Heart left ventricle (tissue), 16 donors: ENCODE measurements around the gene MCF2L. TPM values are rescaled to one million over a fixed set of nuclear protein-coding genes. Genes with fewer than 3 reads are reported as not detected.
"Not testable (repeated sequence)": the region's sequence is repeated elsewhere in the genome, so short reads cannot be mapped to it uniquely, and the experiment has no call there.

Experiments used
- ATAC-seq, 4 donors: fragments of 200-7000 bp; cut with Tn5 transposase; one replicate each; pipeline ENCODE4 v1.9.1; 2020 to 2022; ENCODE audit warnings: moderate library complexity in 4 of 4, mild to moderate bottlenecking in 3 of 4, moderate number of reproducible peaks in 1 of 4
- DNase-seq, 5 donors: peaks; one replicate each; pipeline ENCODE4 v3.0.0-alpha.2; 2020
- H3K27ac ChIP-seq, 12 donors: fragments of 200-600 bp; sonication (generic) in 4 of 12; one replicate each; pipeline versions ENCODE4 v1.5.0 to v1.8.0; 2016 to 2022; ENCODE audit warnings: mild to moderate bottlenecking in 2 of 12
- H3K27me3 ChIP-seq, 9 donors: fragments of 200-600 bp; sonication (generic) in 2 of 9; one replicate each; pipeline versions ENCODE4 v1.5.1 to v1.8.0; 2016 to 2022; ENCODE audit warnings: mild to moderate bottlenecking in 3 of 9
- H3K36me3 ChIP-seq, 9 donors: fragments of 200-600 bp; sonication (generic) in 2 of 9; one replicate each; pipeline versions ENCODE4 v1.5.0 to v1.8.0; 2018 to 2022; ENCODE audit warnings: mild to moderate bottlenecking in 2 of 9
- H3K4me1 ChIP-seq, 12 donors: fragments of 200-600 bp; sonication (generic) in 4 of 12; one replicate each; pipeline versions ENCODE4 v1.5.0 to v1.8.0; 2016 to 2022; ENCODE audit warnings: mild to moderate bottlenecking in 3 of 12
- H3K4me3 ChIP-seq, 12 donors: fragments of 200-600 bp; sonication (generic) in 4 of 12; one replicate each; pipeline versions ENCODE4 v1.5.0 to v1.8.0; 2017 to 2022; ENCODE audit warnings: mild to moderate bottlenecking in 9 of 12, moderate library complexity in 4 of 12
- H3K9me3 ChIP-seq, 12 donors: fragments of 200-600 bp; sonication (generic) in 4 of 12; one replicate each; pipeline versions ENCODE4 v1.5.0 to v1.8.0; 2016 to 2022; ENCODE audit warnings: mild to moderate bottlenecking in 1 of 12
- POLR2A ChIP-seq, 2 donors: fragments of 450-650 bp; IDR thresholded peaks; one replicate each; pipeline ENCODE4 v1.6.1; 2017; ENCODE audit warnings: antibody characterized with exemption in 2 of 2, mild to moderate bottlenecking in 2 of 2, moderate library complexity in 2 of 2
- WGBS, 4 donors: extraction: QIAGEN DNeasy Blood & Tissue Kit in 2 of 4; methylation state at CpG; one replicate each; pipeline versions ENCODE4 v1.1.5 to v1.1.7; 2013 to 2018; 5-methylcytosine and 5-hydroxymethylcytosine counted together
- intact Hi-C, 10 donors: fragments of 100-400 bp; cut with DNase I; formaldehyde crosslinking; loops; one replicate each; pipeline versions ENCODE4 v1.11.1 to v1.14.2; 2022
- polyA plus RNA-seq, 2 donors: library from polyadenylated mRNA; stranded (reverse); fragments of 200-250 nt; gene quantifications; one replicate each; pipeline ENCODE4 v1.2.3, GENCODE V29; 2013
- total RNA-seq, 9 donors: library from RNA; depleted of rRNA in 2 of 9; stranded (reverse); fragments of >200 nt in 2 of 9; fragmentation: NEBNext Ultra II Directional in 3 of 9; extraction: Animal tissue kit (Norgen Biotek cat#: 25700) in 3 of 9; gene quantifications; one replicate each; pipeline versions ENCODE4 v1.1.0 to v1.2.4, GENCODE V29; 2016 to 2023
- TF ChIP-seq, protein P1 (sequence below), 12 donors: fragments of 200-600 bp; sonication (generic) in 4 of 12; IDR thresholded peaks; one replicate each; pipeline versions ENCODE4 v1.5.0 to v1.8.0; 2018 to 2022; ENCODE audit warnings: antibody characterized with exemption in 12 of 12, mild to moderate bottlenecking in 5 of 12
- donor health status: ischemic (EF 13 %, LVEDD 7.1; RV severe dilation, severe dysfunction).
- donor health status: healthy with polysubstance abuse.
- donor health status: DM: no; HTN: yes; CAD: no.
- donor health status: DM: no; HTN: no; CAD: no.
- donor health status: ischemic (EF 25% LVEDD 6.9; RV normal size, moderate dysfunction).
- donor health status: ischemic (EF 25% LVEDD 5.7; RV mildly dilated, moderate dysfunction).
- donor health status: healthy.
- donor health status: DM: yes; HTN: yes; CAD: no.
- donor health status: ischemic (EF 35%, LVEDD 5.7; RV mildly dilated, moderate dysfunction).
- donor health status: nonischemic (EF 11% LVEDD 7.7; RV severe dilation, severe dysfunction).
- donor health status: DM: yes; HTN: yes; CAD: no.
- donor health status: PGD.
- donor health status: ischemic (EF 29% LVEDD 5.4; RV normal size, mild dysfunction).
- donor health status: nonischemic (EF 23%, LVEDD 6.1; RV moderate dilation, normal function).

The MCF2L gene
- total and polyA plus RNA-seq, 11 donors = 26.0 to 61.0 (median 42.7) TPM

DNA sequence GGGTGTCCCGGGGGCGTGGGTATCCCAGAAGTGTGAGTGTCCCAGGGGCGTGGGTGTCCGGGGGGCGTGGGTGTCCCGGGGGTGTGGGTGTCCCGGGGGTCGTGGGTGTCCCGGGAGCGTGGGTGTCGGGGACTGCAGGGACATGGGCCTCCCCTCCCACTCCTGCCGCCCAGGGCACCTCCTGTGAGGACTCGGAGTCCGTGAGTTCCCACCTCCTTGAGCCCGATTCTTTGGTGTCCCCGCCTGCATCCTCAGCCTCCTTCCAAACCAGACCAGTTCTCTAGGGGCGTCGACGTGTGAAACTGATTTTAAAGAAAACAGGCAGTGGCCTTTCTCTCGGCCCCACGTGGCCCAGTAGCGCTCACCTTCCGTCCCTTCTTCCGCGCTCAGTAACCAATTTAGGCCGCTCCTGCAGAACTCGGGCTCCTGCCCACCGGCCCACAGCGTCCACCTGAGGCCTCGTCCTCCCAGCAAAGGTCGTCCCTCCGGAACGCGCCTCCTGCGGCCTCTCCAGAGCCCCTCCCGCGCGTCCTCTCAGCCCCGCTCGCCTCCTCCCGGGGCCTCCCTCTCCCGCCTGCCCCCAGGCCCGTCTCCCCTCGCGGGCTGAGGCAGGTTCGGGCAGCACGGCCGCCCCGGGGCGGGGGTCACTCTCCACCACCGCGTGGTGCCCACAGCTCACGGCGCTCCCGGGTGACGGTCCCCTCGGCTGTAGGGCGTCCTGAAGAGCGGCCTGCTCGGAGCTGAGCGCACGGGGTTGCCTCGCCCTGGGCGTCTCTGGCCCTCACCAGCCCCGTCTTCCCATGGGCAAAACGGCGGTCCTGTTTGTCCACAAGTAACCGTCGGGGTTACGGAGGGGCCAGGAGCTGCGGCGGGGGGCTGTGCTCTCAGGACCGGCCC, 140.4 kb downstream of the MCF2L start:
- 17 to 35% (median 25%) methylated on average over 42 to 73 of the region's 73 CpGs for WGBS, 4 donors
- intact Hi-C loops = no loop called here
- DNase-seq (peak in 2 of 5 donors; percentile 25 to 48), ATAC-seq (peak in 2 of 4 donors; percentile 18 to 27)
- no peaks in the 10 kb centered on the region for H3K36me3 ChIP-seq
- TF ChIP-seq, protein P1, sequence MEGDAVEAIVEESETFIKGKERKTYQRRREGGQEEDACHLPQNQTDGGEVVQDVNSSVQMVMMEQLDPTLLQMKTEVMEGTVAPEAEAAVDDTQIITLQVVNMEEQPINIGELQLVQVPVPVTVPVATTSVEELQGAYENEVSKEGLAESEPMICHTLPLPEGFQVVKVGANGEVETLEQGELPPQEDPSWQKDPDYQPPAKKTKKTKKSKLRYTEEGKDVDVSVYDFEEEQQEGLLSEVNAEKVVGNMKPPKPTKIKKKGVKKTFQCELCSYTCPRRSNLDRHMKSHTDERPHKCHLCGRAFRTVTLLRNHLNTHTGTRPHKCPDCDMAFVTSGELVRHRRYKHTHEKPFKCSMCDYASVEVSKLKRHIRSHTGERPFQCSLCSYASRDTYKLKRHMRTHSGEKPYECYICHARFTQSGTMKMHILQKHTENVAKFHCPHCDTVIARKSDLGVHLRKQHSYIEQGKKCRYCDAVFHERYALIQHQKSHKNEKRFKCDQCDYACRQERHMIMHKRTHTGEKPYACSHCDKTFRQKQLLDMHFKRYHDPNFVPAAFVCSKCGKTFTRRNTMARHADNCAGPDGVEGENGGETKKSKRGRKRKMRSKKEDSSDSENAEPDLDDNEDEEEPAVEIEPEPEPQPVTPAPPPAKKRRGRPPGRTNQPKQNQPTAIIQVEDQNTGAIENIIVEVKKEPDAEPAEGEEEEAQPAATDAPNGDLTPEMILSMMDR (IDR thresholded peaks at IDR 0.05) = no peak
- no peak for TF ChIP-seq POLR2A (IDR thresholded peaks at IDR 0.05)
- peak overlapping the region in 11 of 12 donors; percentile 2 to 57 (median 50) for H3K4me3 ChIP-seq
- peaks cover 0 to 18% (median 13%) of the 10 kb centered on the region in 12 donors for H3K4me1 ChIP-seq
- no peaks in the 10 kb centered on the region for H3K9me3 ChIP-seq
- peaks cover 4 to 28% (median 21%) of the 10 kb centered on the region in 9 donors for H3K27me3 ChIP-seq
- no peak overlapping the region for H3K27ac ChIP-seq

DNA sequence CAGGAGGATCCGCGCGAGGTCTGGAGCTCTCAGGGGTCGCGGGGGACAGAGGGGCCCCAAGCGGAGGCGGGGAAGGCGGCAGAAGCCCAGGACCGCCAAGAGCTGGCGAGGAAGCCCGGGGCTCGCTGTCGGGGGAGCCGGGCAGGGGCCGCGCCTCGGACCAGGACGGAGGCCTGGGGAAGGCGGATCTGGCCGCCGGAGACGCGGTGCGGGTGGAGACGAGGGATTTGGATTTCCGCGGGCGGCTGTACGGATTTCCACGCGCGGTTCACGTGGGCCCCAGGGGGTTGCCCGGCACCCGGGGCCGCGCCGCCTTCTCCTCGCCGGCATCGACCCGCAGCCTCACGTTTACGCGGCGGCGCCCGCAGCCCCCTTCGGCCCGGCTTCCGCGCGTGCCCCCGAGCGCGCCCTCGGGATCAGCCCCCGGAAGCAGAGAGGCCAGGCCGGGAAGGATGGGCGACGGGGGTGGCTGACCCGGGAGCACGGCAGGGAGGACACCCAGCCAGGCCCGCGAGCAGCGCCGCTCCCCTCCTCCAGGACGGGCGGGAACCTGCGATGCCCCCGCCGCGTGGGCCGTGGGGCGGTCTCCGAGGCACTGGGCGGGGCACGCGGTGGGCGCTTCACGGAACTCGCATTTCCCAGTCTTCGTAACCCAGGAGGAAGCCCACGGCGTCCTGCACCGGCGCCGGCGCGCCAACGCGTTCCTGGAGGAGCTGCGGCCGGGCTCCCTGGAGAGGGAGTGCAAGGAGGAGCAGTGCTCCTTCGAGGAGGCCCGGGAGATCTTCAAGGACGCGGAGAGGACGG, 141.2 kb downstream of the MCF2L start:
- H3K4me1 ChIP-seq = peaks cover 0 to 18% (median 13%) of the 10 kb centered on the region in 12 donors
- H3K27ac ChIP-seq = no peak overlapping the region
- no peaks in the 10 kb centered on the region for H3K36me3 ChIP-seq
- peak overlapping the region; percentile 20 to 57 (median 50) for H3K4me3 ChIP-seq
- DNase-seq (peak in 2 of 5 donors; percentile 41 to 67), ATAC-seq (peak in 3 of 4 donors; percentile 23 to 64 (median 45))
- WGBS, 4 donors = 1 to 5% (median 1%) methylated on average over 22 to 99 of the region's 99 CpGs
- peaks cover 4 to 28% (median 21%) of the 10 kb centered on the region in 9 donors for H3K27me3 ChIP-seq
- intact Hi-C loops = no loop called here
- TF ChIP-seq POLR2A (IDR thresholded peaks at IDR 0.05) = no peak
- TF ChIP-seq, protein P1 (IDR thresholded peaks at IDR 0.05) = no peak
- no peaks in the 10 kb centered on the region for H3K9me3 ChIP-seq

DNA sequence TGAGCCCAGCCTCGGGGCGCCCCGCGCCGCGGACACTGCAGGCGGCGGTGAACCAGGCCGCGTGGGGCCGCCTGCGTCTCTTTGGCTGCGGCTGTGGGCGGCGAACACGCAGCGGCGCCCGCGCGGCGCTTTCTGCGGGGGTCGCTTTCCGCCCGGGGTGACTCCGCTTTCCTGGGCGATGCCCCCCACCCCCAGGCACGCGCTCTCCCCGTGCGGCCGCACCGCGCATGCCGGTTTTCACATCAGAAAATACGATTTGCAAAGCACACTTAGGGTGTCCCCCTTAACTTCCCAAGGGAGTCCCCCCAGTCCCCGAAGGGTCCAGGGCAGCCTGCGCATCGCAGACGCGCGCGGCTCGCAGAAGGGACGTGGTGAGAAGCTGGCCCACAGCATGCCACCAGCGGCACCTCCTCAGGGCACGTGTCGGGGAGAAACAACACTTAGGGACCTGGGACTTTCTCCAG, 141.9 kb downstream of the MCF2L start:
- Histone ChIP-seq H3K9me3 (no peaks in the 10 kb centered on the region), H3K27ac (no peak overlapping the region), H3K4me3 (peak overlapping the region; percentile 20 to 57 (median 50)), H3K27me3 (peaks cover 4 to 28% (median 21%) of the 10 kb centered on the region in 9 donors), H3K36me3 (no peaks in the 10 kb centered on the region), H3K4me1 (peaks cover 0 to 18% (median 13%) of the 10 kb centered on the region in 12 donors)
- 16 to 48% (median 22%) methylated on average over 20 to 49 of the region's 49 CpGs for WGBS, 4 donors
- DNase-seq (peak in 3 of 5 donors; percentile 14 to 48 (median 16)), ATAC-seq (no peak)
- no peak for TF ChIP-seq POLR2A (IDR thresholded peaks at IDR 0.05)
- TF ChIP-seq, protein P1 (IDR thresholded peaks at IDR 0.05) = no peak
- intact Hi-C loops = no loop called here

DNA sequence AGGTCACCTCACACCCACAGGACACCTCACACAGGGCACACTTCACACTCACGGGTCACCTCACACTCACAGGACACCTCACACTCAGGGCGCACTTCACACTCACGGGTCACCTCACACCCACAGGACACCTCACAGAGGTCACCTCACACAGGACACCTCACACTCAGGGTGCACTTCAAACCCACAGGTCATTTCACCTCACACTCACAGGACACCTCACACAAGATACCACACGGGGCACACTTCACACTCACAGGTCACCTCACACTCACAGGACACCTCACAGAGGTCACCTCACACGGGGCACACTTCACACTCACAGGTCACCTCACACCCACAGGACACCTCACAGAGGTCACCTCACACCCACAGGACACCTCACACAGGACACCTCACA, 142.8 kb downstream of the MCF2L start:
- 85 to 92% (median 89%) methylated on average over 5 of the region's 5 CpGs for WGBS, 4 donors

DNA sequence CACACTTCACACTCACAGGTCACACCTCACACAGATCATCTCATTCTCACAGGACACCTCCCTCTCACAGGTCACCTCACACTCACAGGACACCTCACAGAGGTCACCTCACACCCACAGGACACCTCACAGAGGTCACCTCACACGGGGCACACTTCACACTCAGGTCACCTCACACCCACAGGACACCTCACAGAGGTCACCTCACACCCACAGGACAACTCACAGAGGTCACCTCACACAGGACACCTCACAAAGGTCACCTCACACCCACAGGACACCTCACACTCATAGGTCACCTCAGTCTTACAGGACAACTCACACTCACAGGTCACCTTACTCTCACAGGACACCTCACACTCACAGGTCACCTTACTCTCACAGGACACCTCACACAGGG, 143.5 kb downstream of the MCF2L start:
- intact Hi-C loops, H3K27ac ChIP-seq, H3K36me3 ChIP-seq, H3K9me3 ChIP-seq, ATAC-seq, H3K4me3 ChIP-seq: not testable (repeated sequence)
- H3K27me3 ChIP-seq = peaks cover 4 to 28% (median 21%) of the 10 kb centered on the region in 9 donors
- 67 to 84% (median 79%) methylated on average over 1 of the region's 1 CpG for WGBS, 4 donors
- H3K4me1 ChIP-seq = peaks cover 0 to 18% (median 13%) of the 10 kb centered on the region in 12 donors
- DNase-seq = peak in 1 of 5 donors; percentile 17

More for the DNA sequence above, 142.8 kb downstream of the MCF2L start:
- peaks cover 4 to 28% (median 21%) of the 10 kb centered on the region in 9 donors for H3K27me3 ChIP-seq
- H3K4me3 ChIP-seq, intact Hi-C loops, H3K9me3 ChIP-seq, H3K27ac ChIP-seq, ATAC-seq, H3K36me3 ChIP-seq: not testable (repeated sequence)
- DNase-seq = peak in 1 of 5 donors; percentile 10
- peaks cover 0 to 18% (median 13%) of the 10 kb centered on the region in 12 donors for H3K4me1 ChIP-seq
